ENCODE data around the gene KRTAP4-11. TPM values are rescaled to one million over a fixed set of nuclear protein-coding genes. Genes with fewer than 3 reads are reported as not detected.
"Not testable (repeated sequence)": the region's sequence is repeated elsewhere in the genome, so short reads cannot be mapped to it uniquely, and the experiment has no call there.

KRTAP4-11 gene
- total RNA-seq, 4 donors from 2014 or later = not detected

GRCh38 chr17:41151525-41151924 is 33.4 kb upstream of the KRTAP4-11 start:
- intact Hi-C loops (cut with DNase I; ENCODE audit: low total_unique reads) = no loop called here
- TF ChIP-seq CTCF (IDR thresholded peaks at IDR 0.05) (no peak), POLR2A (IDR thresholded peaks at IDR 0.05) (no peak)

GRCh38 chr17:41150026-41150425 is 31.9 kb upstream of the KRTAP4-11 start:
- no peak for DNase-seq
- no peak for TF ChIP-seq CTCF (IDR thresholded peaks at IDR 0.05)
- no peak for TF ChIP-seq POLR2A (IDR thresholded peaks at IDR 0.05)
- no peaks in the 10 kb centered on the region for H3K9me3 ChIP-seq
- no peaks in the 10 kb centered on the region for H3K27me3 ChIP-seq
- no peak overlapping the region for H3K4me3 ChIP-seq
- H3K27ac ChIP-seq = no peak overlapping the region
- intact Hi-C loops (cut with DNase I; ENCODE audit: low total_unique reads) = no loop called here
- H3K36me3 ChIP-seq = no peaks in the 10 kb centered on the region
- no peaks in the 10 kb centered on the region for H3K4me1 ChIP-seq

More at GRCh38 chr17:41151525-41151924, 33.4 kb upstream of the KRTAP4-11 start:
- no peaks in the 10 kb centered on the region for H3K4me1 ChIP-seq
- no peaks in the 10 kb centered on the region for H3K9me3 ChIP-seq
- no peak overlapping the region for H3K27ac ChIP-seq
- no peak overlapping the region for H3K4me3 ChIP-seq
- H3K27me3 ChIP-seq = no peaks in the 10 kb centered on the region
- no peak for DNase-seq
- H3K36me3 ChIP-seq = no peaks in the 10 kb centered on the region

GRCh38 chr17:41149652-41149985 is 31.4 kb upstream of the KRTAP4-11 start, which contains the start of gene KRTAP4-5:
Gene KRTAP4-5, minus strand, starts transcription at chr17:41149825. Its CDS starts 58 bp downstream, at chr17:41149767.
- Histone ChIP-seq H3K27me3 (no peaks in the 10 kb centered on the region), H3K27ac (no peak within 1 kb of the TSS), H3K4me1 (no peaks in the 10 kb centered on the region), H3K4me3 (no peak within 1 kb of the TSS), H3K9me3 (no peaks in the 10 kb centered on the region), H3K36me3 (no peaks in the 10 kb centered on the region)
- no peak for TF ChIP-seq POLR2A (IDR thresholded peaks at IDR 0.05)
- intact Hi-C loops (cut with DNase I; ENCODE audit: low total_unique reads) = no loop called here
- no peak for DNase-seq

GRCh38 chr17:41148971-41149651 is 30.9 kb upstream of the KRTAP4-11 start:
- intact Hi-C loops (cut with DNase I; ENCODE audit: low total_unique reads); H3K4me3 ChIP-seq; DNase-seq; H3K36me3 ChIP-seq; H3K9me3 ChIP-seq; H3K4me1 ChIP-seq; H3K27ac ChIP-seq; H3K27me3 ChIP-seq: not testable (repeated sequence)

GRCh38 chr17:41147531-41148204 is 29.5 kb upstream of the KRTAP4-11 start:
- Histone ChIP-seq H3K4me1 (no peaks in the 10 kb centered on the region), H3K36me3 (no peaks in the 10 kb centered on the region), H3K27me3 (no peaks in the 10 kb centered on the region), H3K4me3 (no peak overlapping the region), H3K9me3 (no peaks in the 10 kb centered on the region), H3K27ac (no peak overlapping the region)
- intact Hi-C loops (cut with DNase I; ENCODE audit: low total_unique reads) = no loop called here
- TF ChIP-seq POLR2A (IDR thresholded peaks at IDR 0.05) (no peak), CTCF (IDR thresholded peaks at IDR 0.05) (no peak)
- no peak for DNase-seq

GRCh38 chr17:41145261-41145660 is 27.1 kb upstream of the KRTAP4-11 start:
- Histone ChIP-seq H3K4me3 (no peak overlapping the region), H3K4me1 (no peaks in the 10 kb centered on the region), H3K27ac (no peak overlapping the region), H3K9me3 (no peaks in the 10 kb centered on the region), H3K36me3 (no peaks in the 10 kb centered on the region), H3K27me3 (no peaks in the 10 kb centered on the region)
- TF ChIP-seq CTCF (IDR thresholded peaks at IDR 0.05) = no peak
- no peak for TF ChIP-seq POLR2A (IDR thresholded peaks at IDR 0.05)
- no peak for DNase-seq
- intact Hi-C loops (cut with DNase I; ENCODE audit: low total_unique reads) = no loop called here

Measured in uterus (tissue), 4 donors.